AG10803 (cell line): ENCODE data around the gene AMBRA1.

Experiments
- DNase-seq: peaks from one replicate; pipeline ENCODE4 v3.0.0; 2010; ENCODE audit warnings: low read depth
- H3K4me3 ChIP-seq: 2 replicates; pipeline ENCODE4 v1.5.1; 2011; ENCODE audit warnings: mild to moderate bottlenecking, low read length, control low read depth
- CTCF ChIP-seq: conservative IDR thresholded peaks from 2 replicates; pipeline ENCODE4 v1.5.1; 2011; ENCODE audit warnings: mild to moderate bottlenecking, low read length, control low read depth, inconsistent platforms

Gene AMBRA1

GRCh38 chr11:46615756-46616155, 21.9 kb upstream of the AMBRA1 start:
- DNase-seq: peak; percentile 25

GRCh38 chr11:46612326-46612725, 18.5 kb upstream of the AMBRA1 start:
- no peak for DNase-seq
- no peak overlapping the region for H3K4me3 ChIP-seq
- TF ChIP-seq CTCF: no peak

More at GRCh38 chr11:46615756-46616155, 21.9 kb upstream of the AMBRA1 start:
- no peak overlapping the region for H3K4me3 ChIP-seq
- no peak for TF ChIP-seq CTCF

GRCh38 chr11:46611526-46612304, 17.9 kb upstream of the AMBRA1 start:
- TF ChIP-seq CTCF: no peak
- DNase-seq: no peak
- H3K4me3 ChIP-seq: no peak overlapping the region

GRCh38 chr11:46609386-46609785, 15.6 kb upstream of the AMBRA1 start:
- TF ChIP-seq CTCF: no peak
- DNase-seq: no peak
- no peak overlapping the region for H3K4me3 ChIP-seq

- no peak overlapping the region for H3K4me3 ChIP-seq
- no peak for DNase-seq
- TF ChIP-seq CTCF: no peak
Observed at GRCh38 chr11:46607516-46607915, 13.7 kb upstream of the AMBRA1 start.

GRCh38 chr11:46604796-46605195, 11.0 kb upstream of the AMBRA1 start:
- no peak for DNase-seq
- no peak overlapping the region for H3K4me3 ChIP-seq
- no peak for TF ChIP-seq CTCF

GRCh38 chr11:46603704-46604308, 10.0 kb upstream of the AMBRA1 start:
- TF ChIP-seq CTCF: no peak
- DNase-seq: no peak
- no peak overlapping the region for H3K4me3 ChIP-seq
